ELF-1 (cell line): ENCODE measurements around the gene FAT1.

Source experiments
- DNase-seq: peaks from one replicate; pipeline ENCODE4 v3.0.0-alpha.2; 2016; ENCODE audit warnings: low read depth, low spot score

The FAT1 gene

GRCh38 chr4:186699881-186700397 lies 23.7 kb downstream of the FAT1 start:
- no peak for DNase-seq

DNA sequence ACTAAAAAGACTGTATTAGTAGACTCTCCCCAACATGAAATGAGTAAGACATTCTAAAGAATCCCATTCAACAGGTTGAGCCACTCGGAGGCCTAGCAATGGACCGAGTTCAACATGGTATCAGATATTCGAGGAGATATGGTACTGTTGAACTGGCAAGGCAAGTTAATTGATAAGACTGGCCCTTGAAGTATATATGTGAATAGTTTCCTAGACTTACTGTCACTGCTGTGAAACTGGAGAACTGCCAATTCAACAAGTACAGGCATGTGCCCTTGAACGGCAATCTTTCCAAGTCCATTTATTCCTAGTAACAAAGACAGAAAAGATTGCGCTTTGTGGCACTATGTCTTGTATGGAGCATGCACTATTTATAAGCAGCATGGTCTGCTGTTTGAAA lies 24.4 kb downstream of the FAT1 start:
- DNase-seq, result no peak

GRCh38 chr4:186698525-186698924 lies 25.1 kb downstream of the FAT1 start:
- no peak for DNase-seq

DNA sequence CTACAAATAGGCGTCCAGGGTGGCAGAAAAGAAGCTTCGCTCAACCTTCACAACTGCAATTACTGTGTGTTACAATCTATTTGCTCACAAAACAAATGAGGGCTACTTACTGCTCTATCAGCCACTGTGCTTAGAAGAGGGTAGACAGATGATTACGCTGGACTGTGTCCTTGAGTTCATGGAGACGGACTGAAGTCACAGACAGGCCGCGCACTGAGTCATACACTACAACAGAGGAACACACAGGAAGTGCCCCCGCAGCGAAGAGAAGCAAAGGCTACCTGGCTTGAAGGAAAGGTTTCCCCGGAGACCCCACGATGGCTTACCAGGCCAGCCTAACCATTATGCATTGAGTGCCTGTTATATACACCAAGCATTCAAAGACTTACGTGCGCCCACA lies 25.6 kb downstream of the FAT1 start:
- no peak for DNase-seq

GRCh38 chr4:186695392-186695791 lies 28.3 kb downstream of the FAT1 start:
- no peak for DNase-seq

DNA sequence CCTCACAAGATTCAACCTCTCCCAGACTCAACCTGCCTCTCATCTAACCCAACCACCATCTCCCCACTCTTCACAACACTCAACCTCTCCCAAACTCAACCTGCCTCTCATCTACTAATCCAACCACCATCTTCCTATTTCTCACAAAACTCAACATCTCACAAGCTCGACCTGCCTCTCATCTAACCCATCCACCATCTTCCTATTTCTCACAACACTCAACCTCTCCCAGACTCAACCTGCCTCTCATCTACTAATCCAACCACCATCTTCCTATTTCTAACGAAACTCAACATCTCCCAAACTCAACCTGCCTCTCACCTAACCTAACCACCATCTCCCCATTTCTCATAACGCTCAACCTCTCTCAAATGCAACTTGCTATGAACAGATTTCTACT lies 29.8 kb downstream of the FAT1 start:
- no peak for DNase-seq

DNA sequence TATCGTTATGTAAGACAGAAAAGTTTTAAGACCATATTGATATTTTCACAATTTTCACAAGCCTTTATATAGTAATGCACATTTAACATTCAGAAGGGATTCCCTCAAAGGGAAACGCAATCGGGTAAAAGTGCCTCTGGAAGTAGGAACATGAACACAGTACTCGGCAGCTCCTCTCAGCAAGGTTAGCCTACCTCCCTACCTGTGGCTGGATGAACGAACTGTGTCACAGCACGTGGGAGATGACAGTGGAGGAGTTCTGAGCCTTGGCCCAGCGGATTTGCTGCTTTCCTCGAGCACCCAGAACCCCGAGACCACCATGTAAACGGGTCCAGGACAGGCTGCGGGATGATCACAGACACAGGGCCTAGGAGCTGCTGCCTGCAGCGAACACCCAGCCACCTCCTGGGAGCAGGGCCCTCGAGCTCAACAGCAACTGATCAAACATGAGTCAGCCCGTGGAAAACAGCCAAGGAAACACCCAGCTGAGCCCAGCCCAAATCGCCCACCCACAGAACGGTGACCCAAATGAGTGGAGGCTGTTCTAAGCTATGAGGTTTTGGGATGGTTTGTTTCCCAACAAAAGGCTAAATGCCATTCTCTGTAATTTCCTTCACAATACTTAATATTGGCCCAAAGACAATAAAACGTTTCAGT lies 30.4 kb downstream of the FAT1 start:
- no peak for DNase-seq

DNA sequence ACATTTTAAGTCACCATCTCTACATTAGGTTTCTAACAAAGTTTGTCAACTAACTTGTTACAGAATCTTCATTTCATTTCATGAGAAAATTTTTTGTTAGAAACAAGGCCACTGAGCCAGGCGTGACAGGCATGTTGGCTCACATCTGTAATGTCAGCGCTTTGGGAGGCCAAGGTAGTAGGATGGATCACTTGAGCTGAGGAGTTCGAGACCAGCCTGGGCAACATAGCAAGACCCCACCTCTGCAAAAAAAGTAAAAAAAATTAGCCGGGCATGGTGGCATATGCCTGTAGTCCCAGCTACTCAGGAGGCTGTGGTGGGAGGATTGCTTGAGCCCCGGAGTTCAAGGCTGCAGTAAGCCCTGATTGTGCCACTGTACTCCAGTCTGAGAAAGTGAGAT lies 32.3 kb downstream of the FAT1 start:
- DNase-seq, result no peak

DNA sequence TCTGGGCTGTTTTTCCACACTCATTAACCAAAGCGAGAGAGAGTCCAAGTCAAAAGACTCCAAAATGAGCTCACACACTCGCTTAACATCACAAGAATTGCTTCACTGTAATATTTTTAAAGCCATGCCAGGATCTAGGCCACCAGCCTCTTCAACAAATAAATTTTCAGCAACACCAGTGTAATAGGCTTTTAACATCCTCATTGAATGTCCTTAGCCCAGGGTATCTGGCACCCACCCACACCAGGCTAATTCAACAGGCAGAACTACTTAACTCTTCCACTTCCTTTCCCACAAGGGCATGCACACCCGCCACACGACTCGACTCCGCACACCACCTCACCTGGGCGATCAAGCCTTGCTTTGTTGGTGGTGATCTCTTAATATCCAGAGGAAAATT lies 34.2 kb downstream of the FAT1 start:
- no peak for DNase-seq

DNA sequence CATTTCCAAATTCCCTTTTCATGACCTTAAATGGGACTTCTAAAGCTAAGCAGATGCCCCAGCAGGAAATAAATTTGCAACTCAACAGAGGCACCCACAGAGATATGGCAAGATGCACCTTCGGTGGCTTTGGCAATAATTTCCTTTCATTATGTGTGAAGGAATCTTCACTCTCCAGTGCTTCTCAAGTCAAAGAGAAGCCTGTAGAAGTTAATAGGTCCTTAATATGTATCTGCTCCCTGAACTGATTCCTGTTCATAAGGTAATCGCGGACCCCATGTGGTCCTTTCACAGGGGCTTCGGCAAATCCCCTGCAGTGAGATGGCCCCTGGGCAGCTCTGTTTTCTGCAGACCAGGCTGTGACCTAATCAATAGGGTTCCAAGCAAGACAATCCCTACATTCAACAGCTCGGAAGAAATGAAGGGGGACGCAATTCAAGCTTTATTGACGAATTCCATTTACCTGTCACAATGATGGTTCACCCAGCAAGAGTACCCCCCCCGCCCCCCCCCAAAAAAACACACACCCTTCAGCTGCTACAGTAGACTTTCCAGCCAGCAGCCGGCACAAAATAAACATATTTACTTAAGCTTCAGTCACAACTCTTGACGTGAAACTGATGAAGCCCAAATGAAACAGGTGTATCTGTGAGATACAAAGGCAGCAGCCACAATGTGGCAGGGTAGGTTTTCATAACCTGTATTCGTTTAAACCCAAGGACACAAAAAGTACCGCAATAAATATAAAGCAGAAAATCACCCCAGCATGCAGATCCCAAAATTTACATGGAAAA lies 35.3 kb downstream of the FAT1 start:
- DNase-seq, result peak; percentile 73

- DNase-seq, result no peak
These were observed 36.4 kb downstream of the FAT1 start for GRCh38 chr4:186687265-186687664.

- DNase-seq, result no peak
These were observed 37.9 kb downstream of the FAT1 start for GRCh38 chr4:186685767-186686183.

GRCh38 chr4:186684889-186685309 lies 38.8 kb downstream of the FAT1 start:
- DNase-seq, result peak; percentile 74

GRCh38 chr4:186684220-186684619 lies 39.4 kb downstream of the FAT1 start:
- no peak for DNase-seq

DNA sequence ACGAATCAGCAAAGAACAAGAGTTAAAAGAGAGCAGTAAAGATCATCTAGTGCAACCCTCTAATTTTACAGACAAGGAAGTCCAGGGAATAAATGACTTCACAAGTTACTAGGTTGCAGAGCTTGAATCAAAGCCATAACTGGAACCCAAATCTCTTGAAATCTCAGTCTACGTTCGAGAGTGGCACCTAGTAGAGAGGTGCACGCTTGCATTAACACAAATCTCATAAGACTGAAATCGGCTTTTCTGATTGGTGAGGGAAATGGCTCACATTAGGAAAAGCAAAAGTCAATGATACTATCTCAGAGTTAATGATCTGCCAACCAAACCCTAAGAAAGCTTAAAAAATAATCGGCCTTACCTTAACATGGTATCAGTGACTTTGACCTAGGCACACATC lies 43.0 kb downstream of the FAT1 start:
- no peak for DNase-seq

DNA sequence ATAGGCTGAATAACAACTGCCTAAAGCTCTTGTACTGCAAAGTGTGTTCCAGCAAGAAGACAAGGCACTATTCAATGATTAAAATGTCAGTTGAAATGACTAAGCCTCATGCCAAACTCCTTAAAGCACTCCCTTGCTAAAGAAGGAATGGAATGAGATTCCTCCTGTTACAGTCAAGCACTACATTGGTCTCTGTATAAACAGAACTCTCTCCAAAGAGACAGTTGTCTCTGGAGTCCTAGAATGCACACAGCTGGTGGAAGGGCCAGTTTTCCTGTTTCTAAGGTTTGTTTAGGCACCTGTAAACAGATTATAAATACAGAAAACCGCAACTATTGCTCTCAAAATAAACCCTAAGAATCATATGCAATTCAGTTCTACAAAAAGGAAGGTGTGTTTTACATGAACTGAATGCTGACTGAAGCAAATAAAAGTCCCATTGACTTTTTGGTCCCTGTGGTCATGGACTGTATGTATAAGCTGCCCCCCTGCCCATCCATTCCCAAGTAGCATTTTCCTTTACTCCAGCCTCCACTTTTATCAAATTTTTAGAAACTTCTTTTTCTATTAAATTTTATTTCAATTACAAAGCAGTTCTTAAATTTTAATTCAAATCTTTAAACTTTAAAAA lies 47.0 kb downstream of the FAT1 start:
- DNase-seq, result no peak

DNA sequence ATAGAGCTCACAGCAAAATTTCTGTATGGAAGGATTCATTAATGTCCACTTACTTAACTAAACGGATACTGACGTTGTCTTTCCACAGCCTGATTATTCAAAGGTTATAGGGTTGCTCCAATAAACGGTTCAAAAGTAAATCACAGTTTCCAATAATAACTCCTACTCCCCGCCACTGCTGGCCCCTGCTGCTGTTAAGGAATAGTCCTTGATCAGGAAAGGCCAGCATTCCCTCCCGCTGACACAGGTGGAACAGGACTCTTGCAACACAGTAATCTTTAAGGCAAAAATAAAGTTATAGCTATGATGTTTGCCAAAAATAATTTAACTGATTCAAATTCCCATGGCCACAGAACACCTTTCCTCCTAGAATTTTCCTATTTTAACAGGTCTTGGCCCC lies 53.9 kb downstream of the FAT1 start:
- no peak for DNase-seq

DNA sequence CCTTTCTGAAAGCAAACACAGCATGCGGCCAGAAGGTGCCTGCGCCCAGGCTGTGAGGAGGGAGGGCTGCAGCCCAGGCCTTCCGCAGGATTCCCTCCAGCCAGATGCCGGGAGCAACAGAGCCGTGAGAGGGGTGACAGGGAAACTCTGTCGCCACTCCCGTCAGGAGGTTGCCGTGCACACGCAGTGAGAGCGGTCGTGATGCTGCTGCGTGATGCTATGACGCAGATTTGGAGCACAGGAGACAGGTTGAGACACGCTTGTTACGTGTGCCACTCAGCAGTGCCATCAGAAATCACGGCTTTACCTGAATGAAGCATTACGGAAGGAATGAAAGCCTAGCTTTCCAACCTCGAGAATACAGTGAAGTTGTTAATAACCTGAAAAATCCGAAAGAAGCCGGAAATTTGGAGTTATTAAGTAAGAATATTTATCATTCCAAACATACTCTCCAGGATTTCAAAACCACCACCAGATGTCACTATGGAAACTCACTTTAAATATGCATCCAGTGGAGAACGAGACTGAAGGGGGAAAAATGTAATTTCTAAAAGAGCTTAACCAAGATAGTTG lies 54.4 kb downstream of the FAT1 start:
- peak; percentile 48 for DNase-seq

DNA sequence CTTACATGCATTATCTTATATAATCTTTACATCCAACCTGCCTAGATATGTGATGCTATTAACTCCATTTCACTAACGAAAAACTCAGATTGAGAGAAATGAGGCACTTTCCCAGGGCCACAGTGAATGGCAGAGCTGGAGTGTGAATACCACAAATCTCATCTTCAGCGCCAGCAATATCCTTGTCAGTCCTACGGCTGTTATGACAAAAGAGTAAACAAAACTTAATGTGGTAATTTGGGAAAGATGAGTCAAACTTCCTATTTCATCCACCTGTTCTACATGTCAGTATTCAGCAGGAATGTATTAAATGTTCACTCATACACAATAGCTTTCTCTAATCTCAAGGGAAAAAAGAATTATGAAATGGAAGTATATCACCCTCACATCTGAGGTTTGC lies 56.9 kb downstream of the FAT1 start:
- DNase-seq, result no peak

DNA sequence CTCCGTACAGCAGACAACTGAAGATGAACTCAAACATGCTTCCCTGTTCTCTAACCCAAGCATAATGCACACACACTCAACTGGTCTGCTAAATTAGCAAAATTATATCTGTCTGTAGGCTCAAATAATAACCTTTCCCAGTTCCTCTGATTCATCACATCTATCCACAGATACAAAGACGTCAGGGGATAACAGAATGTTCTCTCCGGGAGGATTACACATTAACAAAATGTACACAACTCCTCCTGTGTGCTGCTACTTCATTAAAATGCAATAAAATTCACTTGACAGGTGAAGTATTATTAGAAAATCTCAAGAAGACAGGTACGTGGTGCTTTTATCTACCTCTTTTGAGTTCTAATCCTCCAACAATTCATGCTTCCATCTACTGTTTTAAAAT lies 57.4 kb downstream of the FAT1 start:
- DNase-seq, result no peak

- DNase-seq, result no peak
These were observed 63.3 kb downstream of the FAT1 start for GRCh38 chr4:186660403-186660802.

DNA sequence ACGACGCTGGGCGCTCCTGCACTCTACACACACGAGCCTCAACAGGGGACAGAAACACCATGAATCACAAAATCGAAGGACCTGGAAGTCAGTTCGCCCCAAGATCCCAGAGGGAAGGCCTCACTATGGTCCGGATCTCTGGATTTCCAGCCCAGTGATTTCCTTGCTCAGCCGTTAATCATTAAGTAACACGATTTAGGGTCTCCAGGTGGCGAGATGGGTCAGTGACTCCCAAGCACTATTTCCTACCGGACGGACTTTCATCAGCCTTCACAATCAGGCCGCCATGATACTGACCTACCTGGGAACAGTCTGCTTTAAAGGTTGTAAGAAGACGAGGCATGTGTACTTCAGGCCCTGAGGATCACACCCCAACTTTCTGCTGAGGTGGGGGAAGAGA lies 63.7 kb downstream of the FAT1 start:
- DNase-seq, result no peak
